PFSK-1 (cell line): ENCODE data around the gene NAPA.

ENCODE experiments used
- FOXP2 ChIP-seq: optimal IDR thresholded peaks from 2 replicates; pipeline ENCODE3; 2011; ENCODE audit warnings: borderline replicate concordance, control low read depth, inconsistent platforms; ENCODE audit not compliant: insufficient read depth; ENCODE audit errors: extremely low read length, extremely low read depth
- POLR2AphosphoS5 ChIP-seq: IDR thresholded peaks from 2 replicates; pipeline ENCODE4 v1.6.1; 2012; ENCODE audit warnings: low read depth, mild to moderate bottlenecking, control low read depth, low read length, moderate library complexity
- REST ChIP-seq, 2 experiments: IDR thresholded peaks; 2 replicates each; pipeline versions ENCODE4 v1.6.1 to v1.8.0; 2011 to 2012; ENCODE audit warnings: low read depth in 2 of 2, low read length in 2 of 2, control low read depth in 1 of 2, inconsistent platforms in 1 of 2, mild to moderate bottlenecking in 1 of 2, moderate library complexity in 1 of 2; ENCODE audit not compliant: insufficient read depth in 1 of 2
- SIN3A ChIP-seq: IDR thresholded peaks from 2 replicates; pipeline ENCODE4 v1.6.1; 2012; ENCODE audit warnings: mild to moderate bottlenecking, low read length, moderate library complexity, borderline replicate concordance; ENCODE audit not compliant: insufficient read depth
- TAF1 ChIP-seq: IDR thresholded peaks from 2 replicates; pipeline ENCODE4 v1.6.1; 2012; ENCODE audit warnings: low read length, control low read depth, borderline replicate concordance; ENCODE audit not compliant: insufficient read depth

Gene NAPA

GRCh38 chr19:47445937-47446402 is 68.9 kb downstream of the NAPA start:
- TF ChIP-seq FOXP2: peak; percentile 68
- TF ChIP-seq REST (IDR thresholded peaks at IDR 0.05; ENCODE audit: insufficient read depth in 1 of 2, low read depth in 2 of 2, low read length in 2 of 2): peak; percentile 42 to 50; a peak in 1 of 4 replicates
- TF ChIP-seq POLR2AphosphoS5: no peak
- TF ChIP-seq SIN3A: no peak
- no peak for TF ChIP-seq TAF1

- TF ChIP-seq SIN3A (no peak), POLR2AphosphoS5 (no peak), FOXP2 (no peak), TAF1 (no peak), REST (IDR thresholded peaks at IDR 0.05; ENCODE audit: insufficient read depth in 1 of 2, low read depth in 2 of 2, low read length in 2 of 2) (no peak; a peak in 1 of 4 replicates)
Measured at GRCh38 chr19:47445527-47445926, 69.3 kb downstream of the NAPA start.

- TF ChIP-seq REST (IDR thresholded peaks at IDR 0.05; ENCODE audit: insufficient read depth in 1 of 2, low read depth in 2 of 2, low read length in 2 of 2): peak; percentile 98
- no peak for TF ChIP-seq FOXP2
- peak; percentile 80; the same call in 1 of the 2 replicates for TF ChIP-seq SIN3A
Measured at GRCh38 chr19:47444388-47444821, 70.5 kb downstream of the NAPA start.

- TF ChIP-seq SIN3A (no peak), TAF1 (no peak), REST (IDR thresholded peaks at IDR 0.05; ENCODE audit: insufficient read depth in 1 of 2, low read depth in 2 of 2, low read length in 2 of 2) (no peak), POLR2AphosphoS5 (no peak), FOXP2 (no peak)
Measured at GRCh38 chr19:47443331-47443730, 71.5 kb downstream of the NAPA start.

GRCh38 chr19:47438793-47439220 is 76.1 kb downstream of the NAPA start:
- TF ChIP-seq SIN3A (no peak), REST (IDR thresholded peaks at IDR 0.05; ENCODE audit: insufficient read depth in 1 of 2, low read depth in 2 of 2, low read length in 2 of 2) (peak in 1 of 2 experiments; percentile 54; a peak in 2 of 4 replicates)
